Mucosa of stomach (tissue), 1 donor: Measurements from ENCODE around the gene SPEG.

Experiments
- H3K27me3 ChIP-seq: one replicate; pipeline ENCODE4 v1.7.0; 2013; ENCODE audit warnings: mild to moderate bottlenecking, low read length; ENCODE audit not compliant: control insufficient read depth, insufficient read depth
- H3K36me3 ChIP-seq: one replicate; pipeline ENCODE4 v1.7.0; 2013; ENCODE audit warnings: low read length; ENCODE audit not compliant: control insufficient read depth, insufficient read depth
- H3K4me1 ChIP-seq: one replicate; pipeline ENCODE4 v1.7.0; 2013; ENCODE audit warnings: mild to moderate bottlenecking, low read length; ENCODE audit not compliant: control insufficient read depth, insufficient read depth
- H3K4me3 ChIP-seq: one replicate; pipeline ENCODE4 v1.7.0; 2013; ENCODE audit warnings: low read length
- H3K9ac ChIP-seq: one replicate; pipeline ENCODE4 v1.7.0; 2013; ENCODE audit warnings: mild to moderate bottlenecking, low read length, moderate library complexity
- H3K9me3 ChIP-seq: one replicate; pipeline ENCODE4 v1.7.0; 2013; ENCODE audit warnings: mild to moderate bottlenecking, low read length, moderate library complexity; ENCODE audit not compliant: control insufficient read depth
- donor health status: Pancreatic carcinoma.

The SPEG gene

DNA sequence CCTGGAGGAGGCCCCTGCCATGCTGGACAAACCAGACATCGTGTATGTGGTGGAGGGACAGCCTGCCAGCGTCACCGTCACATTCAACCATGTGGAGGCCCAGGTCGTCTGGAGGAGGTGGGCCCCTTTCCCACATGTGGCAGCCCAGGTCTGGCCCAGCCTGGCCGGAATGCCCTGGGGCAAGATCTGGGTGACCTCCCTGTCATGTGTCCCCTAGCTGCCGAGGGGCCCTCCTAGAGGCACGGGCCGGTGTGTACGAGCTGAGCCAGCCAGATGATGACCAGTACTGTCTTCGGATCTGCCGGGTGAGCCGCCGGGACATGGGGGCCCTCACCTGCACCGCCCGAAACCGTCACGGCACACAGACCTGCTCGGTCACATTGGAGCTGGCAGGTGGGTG lies 38.9 kb downstream of the SPEG start:
- Histone ChIP-seq H3K36me3 (no peaks in the 10 kb centered on the region), H3K9ac (no peak overlapping the region), H3K9me3 (no peaks in the 10 kb centered on the region), H3K4me1 (no peaks in the 10 kb centered on the region), H3K4me3 (no peak overlapping the region), H3K27me3 (peaks cover 12% of the 10 kb centered on the region)

DNA sequence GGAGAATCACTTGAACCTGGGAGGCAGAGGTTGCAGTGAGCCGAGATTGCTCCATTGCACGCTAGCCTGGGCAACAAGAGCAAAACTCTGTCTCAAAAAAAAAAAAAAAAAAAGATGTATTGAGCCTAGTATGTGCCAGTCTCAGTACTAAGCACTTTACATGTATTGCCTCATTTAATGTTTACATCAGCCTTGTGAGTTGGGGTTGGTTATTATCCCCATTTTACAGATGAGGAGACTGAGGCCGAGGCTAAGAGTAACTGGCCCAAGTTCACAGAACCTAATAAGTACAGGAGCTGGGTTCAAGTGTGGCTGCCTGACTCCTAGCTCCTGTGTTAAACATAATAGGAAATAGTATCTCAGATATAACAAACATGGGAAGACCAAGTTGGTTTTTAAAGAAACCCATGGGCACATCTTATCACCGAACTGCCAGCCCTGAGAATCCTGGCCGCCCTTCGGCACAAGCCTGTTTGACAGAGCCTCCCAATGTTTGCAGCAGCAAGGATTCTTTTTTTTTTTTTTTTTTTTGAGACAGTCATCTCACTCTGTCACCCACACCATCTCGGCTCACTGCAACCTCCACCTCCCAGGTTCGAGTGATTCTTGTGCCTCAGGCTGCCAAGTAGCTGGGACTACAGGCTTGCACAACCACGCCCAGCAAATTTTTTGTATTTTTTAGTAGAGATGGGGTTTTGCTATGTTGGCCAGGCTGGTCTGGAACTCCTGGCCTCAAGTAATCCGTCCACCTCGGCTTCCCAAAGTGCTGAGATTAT lies 39.8 kb downstream of the SPEG start:
- H3K36me3 ChIP-seq, result no peaks in the 10 kb centered on the region
- H3K9ac ChIP-seq, result no peak overlapping the region
- no peaks in the 10 kb centered on the region for H3K9me3 ChIP-seq
- H3K27me3 ChIP-seq, result peaks cover 12% of the 10 kb centered on the region
- no peaks in the 10 kb centered on the region for H3K4me1 ChIP-seq
- no peak overlapping the region for H3K4me3 ChIP-seq

DNA sequence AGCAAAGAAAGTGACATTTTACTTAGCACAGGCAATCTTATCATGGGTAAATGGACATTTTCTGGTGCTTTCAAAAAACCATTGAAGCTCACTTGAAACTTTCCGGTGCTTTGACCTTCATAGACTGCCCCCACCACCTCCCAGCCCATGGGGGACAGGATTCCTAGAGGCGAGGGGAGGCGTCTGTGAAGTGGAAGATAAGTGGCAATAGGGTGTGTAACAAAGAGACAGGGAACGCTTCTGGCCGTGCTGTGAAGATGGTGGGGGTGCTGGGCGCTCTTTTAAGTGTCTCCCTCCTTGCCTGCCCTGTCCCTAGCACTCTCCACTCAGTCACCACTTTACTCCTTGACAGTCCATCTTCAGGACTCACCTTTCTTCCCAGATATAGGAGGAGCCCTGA lies 40.6 kb downstream of the SPEG start:
- H3K4me3 ChIP-seq, result no peak overlapping the region
- no peaks in the 10 kb centered on the region for H3K9me3 ChIP-seq
- H3K9ac ChIP-seq, result no peak overlapping the region
- no peaks in the 10 kb centered on the region for H3K4me1 ChIP-seq
- H3K36me3 ChIP-seq, result no peaks in the 10 kb centered on the region
- peaks cover 12% of the 10 kb centered on the region for H3K27me3 ChIP-seq

DNA sequence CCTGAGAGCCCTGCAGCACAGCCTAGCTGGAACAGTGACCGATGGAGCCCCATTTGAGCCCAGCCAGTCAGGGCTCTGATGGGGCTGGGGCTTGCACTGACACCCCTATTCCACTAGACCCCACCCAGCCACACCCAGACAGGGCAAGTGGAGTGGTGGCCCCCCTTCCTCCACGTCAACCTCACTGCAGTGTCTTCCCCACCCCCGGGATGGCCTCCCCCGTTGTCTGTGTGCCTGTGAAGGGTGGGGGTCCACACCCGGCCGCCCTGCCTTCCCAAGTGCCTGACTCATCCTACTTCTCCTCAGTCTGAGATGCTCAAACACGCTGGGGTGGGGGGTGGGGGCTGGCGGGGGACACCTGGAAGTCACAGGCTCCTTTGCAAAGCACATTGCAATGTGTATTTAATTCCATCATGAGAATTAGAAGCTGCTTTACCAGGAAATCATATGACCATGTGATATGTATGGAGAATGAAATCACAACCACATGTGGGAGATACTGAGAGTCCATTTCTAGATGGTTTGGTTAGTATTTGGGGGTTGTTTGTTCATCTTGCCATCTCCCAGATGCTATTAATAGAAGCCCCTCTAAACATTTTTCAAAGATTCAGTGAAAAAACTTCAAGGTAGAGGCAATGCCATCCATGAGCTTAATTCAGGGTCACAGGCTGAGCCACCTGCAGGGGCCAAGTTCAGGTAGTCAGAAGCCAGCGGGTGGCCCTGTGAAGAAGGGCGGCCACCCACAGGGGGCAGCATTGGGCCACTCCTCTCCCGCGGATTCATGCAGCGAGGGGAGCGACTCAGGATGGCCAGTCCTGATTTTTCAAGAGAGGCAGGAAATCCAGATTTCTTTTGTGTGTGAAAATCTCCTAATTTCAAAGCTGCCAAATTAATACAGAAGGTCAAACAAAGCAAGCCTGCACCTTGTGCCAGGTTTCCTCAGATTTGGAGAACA lies 41.3 kb downstream of the SPEG start:
- no peak overlapping the region for H3K4me3 ChIP-seq
- no peaks in the 10 kb centered on the region for H3K4me1 ChIP-seq
- peaks cover 18% of the 10 kb centered on the region for H3K27me3 ChIP-seq
- no peaks in the 10 kb centered on the region for H3K9me3 ChIP-seq
- no peaks in the 10 kb centered on the region for H3K36me3 ChIP-seq
- no peak overlapping the region for H3K9ac ChIP-seq

DNA sequence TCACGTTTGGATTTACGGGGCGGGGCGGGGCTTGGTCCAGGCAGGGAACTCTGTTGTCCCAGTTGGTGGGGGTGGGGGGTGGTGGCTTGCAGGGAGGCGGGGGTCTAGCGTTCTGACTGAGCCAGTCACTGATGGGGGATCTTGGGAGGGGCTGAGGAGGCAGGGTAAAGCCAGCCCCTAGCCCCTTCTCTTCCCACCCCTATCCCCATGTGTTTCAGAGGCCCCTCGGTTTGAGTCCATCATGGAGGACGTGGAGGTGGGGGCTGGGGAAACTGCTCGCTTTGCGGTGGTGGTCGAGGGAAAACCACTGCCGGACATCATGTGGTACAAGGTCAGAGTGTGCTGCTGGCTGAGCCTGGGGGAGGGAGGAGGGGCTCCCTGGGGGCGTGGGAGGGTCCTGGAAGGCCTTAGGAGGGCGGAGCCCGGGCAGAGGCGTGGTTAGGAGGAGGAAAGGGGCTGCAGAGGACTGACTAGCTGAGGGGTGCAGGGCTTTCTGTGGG lies 42.1 kb downstream of the SPEG start:
- H3K4me1 ChIP-seq, result no peaks in the 10 kb centered on the region
- H3K27me3 ChIP-seq, result peaks cover 23% of the 10 kb centered on the region
- H3K36me3 ChIP-seq, result no peaks in the 10 kb centered on the region
- no peaks in the 10 kb centered on the region for H3K9me3 ChIP-seq
- no peak overlapping the region for H3K4me3 ChIP-seq
- no peak overlapping the region for H3K9ac ChIP-seq

DNA sequence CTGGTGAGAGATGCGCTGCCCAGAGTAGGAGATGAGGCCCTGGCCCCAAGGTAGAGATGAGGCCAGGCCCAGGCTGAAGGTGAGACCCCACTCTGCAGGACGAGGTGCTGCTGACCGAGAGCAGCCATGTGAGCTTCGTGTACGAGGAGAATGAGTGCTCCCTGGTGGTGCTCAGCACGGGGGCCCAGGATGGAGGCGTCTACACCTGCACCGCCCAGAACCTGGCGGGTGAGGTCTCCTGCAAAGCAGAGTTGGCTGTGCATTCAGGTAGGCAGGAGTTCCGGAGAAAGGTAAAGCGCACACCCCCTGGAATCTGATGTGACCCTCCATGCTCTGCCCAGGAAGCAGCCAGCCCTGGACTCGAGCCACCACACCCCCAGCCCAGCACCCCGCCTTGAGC lies 42.5 kb downstream of the SPEG start:
- H3K9ac ChIP-seq, result no peak overlapping the region
- H3K4me1 ChIP-seq, result no peaks in the 10 kb centered on the region
- no peaks in the 10 kb centered on the region for H3K36me3 ChIP-seq
- no peaks in the 10 kb centered on the region for H3K9me3 ChIP-seq
- H3K27me3 ChIP-seq, result peaks cover 27% of the 10 kb centered on the region
- H3K4me3 ChIP-seq, result no peak overlapping the region

DNA sequence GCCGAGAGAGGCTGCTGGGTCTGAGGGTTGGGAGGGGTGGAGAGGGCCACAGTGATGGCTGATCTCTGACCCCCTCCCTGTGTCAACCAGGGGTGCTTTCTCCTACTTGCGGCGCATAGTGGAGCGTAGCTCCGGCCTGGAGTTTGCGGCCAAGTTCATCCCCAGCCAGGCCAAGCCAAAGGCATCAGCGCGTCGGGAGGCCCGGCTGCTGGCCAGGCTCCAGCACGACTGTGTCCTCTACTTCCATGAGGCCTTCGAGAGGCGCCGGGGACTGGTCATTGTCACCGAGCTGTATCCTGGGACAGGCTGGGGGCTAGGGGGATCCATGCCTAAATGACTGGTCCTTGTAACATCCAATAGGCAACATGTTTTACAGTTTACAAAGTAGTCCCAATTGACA lies 43.2 kb downstream of the SPEG start:
- no peaks in the 10 kb centered on the region for H3K4me1 ChIP-seq
- H3K4me3 ChIP-seq, result no peak overlapping the region
- no peaks in the 10 kb centered on the region for H3K36me3 ChIP-seq
- H3K9ac ChIP-seq, result no peak overlapping the region
- peaks cover 34% of the 10 kb centered on the region for H3K27me3 ChIP-seq
- no peaks in the 10 kb centered on the region for H3K9me3 ChIP-seq

DNA sequence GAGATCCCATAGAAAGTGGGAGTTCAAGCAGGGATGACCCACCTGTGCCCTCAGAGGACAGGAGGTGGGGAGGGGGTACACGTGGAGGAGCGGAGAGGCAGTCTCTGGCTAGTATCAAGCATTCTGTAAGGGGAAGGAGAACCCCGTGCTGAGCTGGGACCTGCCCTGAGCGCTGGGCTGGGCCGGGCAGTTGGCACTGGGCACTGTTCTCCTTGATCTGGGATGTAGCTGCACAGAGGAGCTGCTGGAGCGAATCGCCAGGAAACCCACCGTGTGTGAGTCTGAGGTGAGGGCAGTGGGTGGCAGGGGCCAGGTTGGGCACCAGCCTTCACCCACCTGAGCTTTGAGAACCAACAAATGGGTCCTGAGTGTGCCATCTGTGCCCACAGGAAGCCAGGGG lies 44.3 kb downstream of the SPEG start:
- H3K9ac ChIP-seq, result no peak overlapping the region
- H3K27me3 ChIP-seq, result peaks cover 45% of the 10 kb centered on the region
- H3K9me3 ChIP-seq, result no peaks in the 10 kb centered on the region
- peaks cover 3% of the 10 kb centered on the region for H3K4me1 ChIP-seq
- no peaks in the 10 kb centered on the region for H3K36me3 ChIP-seq
- no peak overlapping the region for H3K4me3 ChIP-seq

DNA sequence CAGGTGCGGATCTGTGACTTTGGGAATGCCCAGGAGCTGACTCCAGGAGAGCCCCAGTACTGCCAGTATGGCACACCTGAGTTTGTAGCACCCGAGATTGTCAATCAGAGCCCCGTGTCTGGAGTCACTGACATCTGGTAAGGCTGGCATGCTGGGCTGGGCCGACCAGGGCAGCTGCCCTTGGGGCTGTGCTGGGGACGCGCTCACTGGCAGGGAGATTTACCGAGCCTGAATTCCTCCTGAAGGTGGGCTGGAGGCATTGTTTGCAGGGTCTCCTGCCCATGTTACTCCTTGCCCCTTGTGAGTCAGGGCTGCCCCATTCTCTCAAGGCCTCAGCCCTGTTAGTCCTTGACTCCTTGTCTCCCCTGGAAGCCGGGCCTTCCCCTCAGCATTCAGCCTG lies 45.4 kb downstream of the SPEG start:
- no peak overlapping the region for H3K4me3 ChIP-seq
- H3K27me3 ChIP-seq, result peaks cover 56% of the 10 kb centered on the region
- H3K9me3 ChIP-seq, result no peaks in the 10 kb centered on the region
- H3K36me3 ChIP-seq, result no peaks in the 10 kb centered on the region
- H3K4me1 ChIP-seq, result peaks cover 14% of the 10 kb centered on the region
- no peak overlapping the region for H3K9ac ChIP-seq

DNA sequence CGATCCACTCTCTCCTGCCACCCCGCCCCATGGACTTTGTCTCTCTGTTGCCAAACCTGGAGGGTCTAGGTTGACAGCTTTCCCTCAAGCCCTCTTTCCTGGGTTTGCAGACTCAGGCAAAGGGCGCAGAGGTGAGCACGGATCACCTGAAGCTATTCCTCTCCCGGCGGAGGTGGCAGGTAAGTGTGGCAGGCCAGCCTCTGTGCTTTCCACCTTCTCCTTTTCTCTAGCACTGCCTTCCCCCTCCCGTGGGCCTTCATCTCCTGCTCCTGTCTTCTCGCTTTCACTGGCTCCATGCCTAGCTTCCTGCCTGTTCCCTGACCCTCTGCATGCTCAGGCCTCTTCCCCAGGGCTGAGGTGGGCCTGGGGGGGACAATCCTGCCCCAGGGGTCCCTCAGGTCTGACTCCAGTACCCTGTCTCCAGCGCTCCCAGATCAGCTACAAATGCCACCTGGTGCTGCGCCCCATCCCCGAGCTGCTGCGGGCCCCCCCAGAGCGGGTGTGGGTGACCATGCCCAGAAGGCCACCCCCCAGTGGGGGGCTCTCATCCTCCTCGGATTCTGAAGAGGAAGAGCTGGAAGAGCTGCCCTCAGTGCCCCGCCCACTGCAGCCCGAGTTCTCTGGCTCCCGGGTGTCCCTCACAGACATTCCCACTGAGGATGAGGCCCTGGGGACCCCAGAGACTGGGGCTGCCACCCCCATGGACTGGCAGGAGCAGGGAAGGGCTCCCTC lies 48.2 kb downstream of the SPEG start:
- Histone ChIP-seq H3K9ac (no peak overlapping the region), H3K9me3 (no peaks in the 10 kb centered on the region), H3K27me3 (peaks cover 68% of the 10 kb centered on the region), H3K36me3 (no peaks in the 10 kb centered on the region), H3K4me1 (peaks cover 14% of the 10 kb centered on the region), H3K4me3 (no peak overlapping the region)

DNA sequence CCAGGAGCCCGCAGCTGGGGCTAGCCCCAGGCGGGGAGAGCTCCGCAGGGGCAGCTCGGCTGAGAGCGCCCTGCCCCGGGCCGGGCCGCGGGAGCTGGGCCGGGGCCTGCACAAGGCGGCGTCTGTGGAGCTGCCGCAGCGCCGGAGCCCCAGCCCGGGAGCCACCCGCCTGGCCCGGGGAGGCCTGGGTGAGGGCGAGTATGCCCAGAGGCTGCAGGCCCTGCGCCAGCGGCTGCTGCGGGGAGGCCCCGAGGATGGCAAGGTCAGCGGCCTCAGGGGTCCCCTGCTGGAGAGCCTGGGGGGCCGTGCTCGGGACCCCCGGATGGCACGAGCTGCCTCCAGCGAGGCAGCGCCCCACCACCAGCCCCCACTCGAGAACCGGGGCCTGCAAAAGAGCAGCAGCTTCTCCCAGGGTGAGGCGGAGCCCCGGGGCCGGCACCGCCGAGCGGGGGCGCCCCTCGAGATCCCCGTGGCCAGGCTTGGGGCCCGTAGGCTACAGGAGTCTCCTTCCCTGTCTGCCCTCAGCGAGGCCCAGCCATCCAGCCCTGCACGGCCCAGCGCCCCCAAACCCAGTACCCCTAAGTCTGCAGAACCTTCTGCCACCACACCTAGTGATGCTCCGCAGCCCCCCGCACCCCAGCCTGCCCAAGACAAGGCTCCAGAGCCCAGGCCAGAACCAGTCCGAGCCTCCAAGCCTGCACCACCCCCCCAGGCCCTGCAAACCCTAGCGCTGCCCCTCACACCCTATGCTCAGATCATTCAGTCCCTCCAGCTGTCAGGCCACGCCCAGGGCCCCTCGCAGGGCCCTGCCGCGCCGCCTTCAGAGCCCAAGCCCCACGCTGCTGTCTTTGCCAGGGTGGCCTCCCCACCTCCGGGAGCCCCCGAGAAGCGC lies 49.1 kb downstream of the SPEG start:
- H3K27me3 ChIP-seq, result peaks cover 73% of the 10 kb centered on the region
- peaks cover 14% of the 10 kb centered on the region for H3K4me1 ChIP-seq
- H3K4me3 ChIP-seq, result no peak overlapping the region
- no peaks in the 10 kb centered on the region for H3K36me3 ChIP-seq
- H3K9ac ChIP-seq, result no peak overlapping the region
- no peaks in the 10 kb centered on the region for H3K9me3 ChIP-seq
